GM12892 (cell line): ENCODE results near the gene ADCY1.

Source experiments
- POLR2A ChIP-seq: IDR thresholded peaks from 2 replicates; pipeline ENCODE4 v1.6.1; 2011; ENCODE audit warnings: low read depth, low read length, control low read depth
- POLR2AphosphoS5 ChIP-seq: IDR thresholded peaks from 2 replicates; pipeline ENCODE4 v1.6.1; 2011; ENCODE audit warnings: low read depth, low read length, control low read depth

GRCh38 chr7:45670227-45670626 is 96.1 kb downstream of the ADCY1 start:
- TF ChIP-seq POLR2A (no peak), POLR2AphosphoS5 (no peak)
